ENCODE data around the gene CHSY1. TPM values are rescaled to one million over a fixed set of nuclear protein-coding genes. Genes with fewer than 3 reads are reported as not detected.
"Not testable (repeated sequence)": the region's sequence is repeated elsewhere in the genome, so short reads cannot be mapped to it uniquely, and the experiment has no call there.

CHSY1 gene
- total and polyA plus RNA-seq, 2 donors (not counting 1 experiment from before 2014, with no cell fraction given) = 4.7 to 20.3 TPM

- no peaks in the 10 kb centered on the region for H3K27me3 ChIP-seq (replicated peaks in 1 of 4; ENCODE audit: control extremely low read depth in 1 of 4, control insufficient read depth in 3 of 4, insufficient read depth in 4 of 4, low read length in 3 of 4)
- peaks cover 29 to 30% of the 10 kb centered on the region in 2 donors for H3K4me1 ChIP-seq (ENCODE audit: control insufficient read depth in 2 of 2, insufficient read depth in 2 of 2, low read length in 2 of 2)
- ATAC-seq (ENCODE audit: low read depth) (no peak), DNase-seq (peak; percentile 56)
- H3K79me2 ChIP-seq (ENCODE audit: control insufficient read depth, insufficient read depth, low read length) = peaks cover 65% of the 10 kb centered on the region
- peak overlapping the region; percentile 98 for H3K27ac Mint-ChIP-seq
- H4K20me1 ChIP-seq (ENCODE audit: control insufficient read depth, insufficient read depth, low read length, poor library complexity, severe bottlenecking) = peaks cover 63% of the 10 kb centered on the region
- ChIA-PET CTCF (interaction anchor here (0.7 to 13.9 kb wide), 9 partner anchors 8 to 360 kb away, joined by 3 to 159 read pairs (median 4); partner anchors contain the start of gene TM2D3), POLR2A (interaction anchor here (1.3 kb wide), 1 partner anchor 10 kb away, joined by 3 read pairs; no protein-coding TSS in a partner anchor)
- peak overlapping the region in 4 of 5 experiments; percentile 93 to 96 (median 94) for H3K4me3 ChIP-seq (ENCODE audit: control extremely low read depth in 1 of 5, extremely low read depth in 1 of 5, insufficient read depth in 1 of 5, low read depth in 2 of 5, low read length in 4 of 5)
- peaks cover 9 to 30% of the 10 kb centered on the region in 2 experiments for H3K36me3 ChIP-seq (replicated peaks in 1 of 2; ENCODE audit: control extremely low read depth in 1 of 2, control insufficient read depth in 1 of 2, extremely low read depth in 1 of 2, insufficient read depth in 2 of 2, low read length in 1 of 2)
- WGBS (ENCODE audit: insufficient coverage) = 47% methylated on average over 6 of the region's 10 CpGs
- H3K4me2 ChIP-seq (replicated peaks; ENCODE audit: low read depth, low read length, poor library complexity, severe bottlenecking) = peak overlapping the region; percentile 81
- intact Hi-C loops (cut with micrococcal nuclease) = loop anchor here (5.0 kb wide), 1 partner anchor 371 kb away; no protein-coding TSS in a partner anchor
- peaks cover 54% of the 10 kb centered on the region for H3K4me1 Mint-ChIP-seq
- TF ChIP-seq EZH2 (IDR thresholded peaks at IDR 0.05; ENCODE audit: borderline replicate concordance, insufficient read depth, low read depth, low read length, poor library complexity, severe bottlenecking) = no peak
- no peak for TF ChIP-seq CTCF (IDR thresholded peaks at IDR 0.05)
- peak overlapping the region in 1 of 2 donors; percentile 91 for H3K27ac ChIP-seq (ENCODE audit: low read length in 2 of 2)
- peak overlapping the region; percentile 96 for H3K4me3 Mint-ChIP-seq
- H2AFZ ChIP-seq (ENCODE audit: insufficient read depth, low read depth, low read length, poor library complexity, severe bottlenecking) = no peak overlapping the region
- no peaks in the 10 kb centered on the region for H3K27me3 Mint-ChIP-seq
- no peaks in the 10 kb centered on the region for H3K9me3 Mint-ChIP-seq (ENCODE audit: insufficient read depth)
- H3K9ac ChIP-seq (ENCODE audit: low read length) = peak overlapping the region; percentile 90
- H3K9me3 ChIP-seq (ENCODE audit: control extremely low read depth in 1 of 3, control insufficient read depth in 2 of 3, insufficient read depth in 1 of 3, low read length in 2 of 3) = peaks cover 0 to 4% (median 0%) of the 10 kb centered on the region in 3 donors
Observed at GRCh38 chr15:101293122-101293521, 41.3 kb upstream of the CHSY1 start.

- peaks cover 77% of the 10 kb centered on the region for H4K20me1 ChIP-seq (ENCODE audit: control insufficient read depth, insufficient read depth, low read length, poor library complexity, severe bottlenecking)
- H3K9ac ChIP-seq (ENCODE audit: low read length) = no peak overlapping the region
- no peaks in the 10 kb centered on the region for H3K9me3 ChIP-seq (ENCODE audit: control extremely low read depth in 1 of 3, control insufficient read depth in 2 of 3, insufficient read depth in 1 of 3, low read length in 2 of 3)
- CTCF ChIA-PET = interaction anchor here (1.0 to 3.9 kb wide), 23 partner anchors 8 to 687 kb away, joined by 3 to 75 read pairs (median 6); partner anchors contain the start of genes ASB7 and LINS1
- no peaks in the 10 kb centered on the region for H3K27me3 ChIP-seq (replicated peaks in 1 of 4; ENCODE audit: control extremely low read depth in 1 of 4, control insufficient read depth in 3 of 4, insufficient read depth in 4 of 4, low read length in 3 of 4)
- intact Hi-C loops (cut with micrococcal nuclease) = no loop called here
- no CpG with 5 or more reads among the region's 8 CpGs for WGBS (ENCODE audit: insufficient coverage)
- peak overlapping the region in 1 of 2 donors; percentile 4 for H3K27ac ChIP-seq (ENCODE audit: low read length in 2 of 2)
- no peak overlapping the region for H3K4me3 Mint-ChIP-seq
- peak overlapping the region; percentile 27 for H3K27ac Mint-ChIP-seq
- peak; percentile 80 for TF ChIP-seq CTCF (IDR thresholded peaks at IDR 0.05)
- TF ChIP-seq EZH2 (IDR thresholded peaks at IDR 0.05; ENCODE audit: borderline replicate concordance, insufficient read depth, low read depth, low read length, poor library complexity, severe bottlenecking) = no peak
- DNase-seq (peak; percentile 75), ATAC-seq (ENCODE audit: low read depth) (no peak)
- H3K4me2 ChIP-seq (replicated peaks; ENCODE audit: low read depth, low read length, poor library complexity, severe bottlenecking) = no peak overlapping the region
- H2AFZ ChIP-seq (ENCODE audit: insufficient read depth, low read depth, low read length, poor library complexity, severe bottlenecking) = no peak overlapping the region
- H3K79me2 ChIP-seq (ENCODE audit: control insufficient read depth, insufficient read depth, low read length) = peaks cover 78% of the 10 kb centered on the region
- H3K27me3 Mint-ChIP-seq = no peaks in the 10 kb centered on the region
- peaks cover 39% of the 10 kb centered on the region for H3K4me1 Mint-ChIP-seq
- no peak overlapping the region for H3K4me3 ChIP-seq (ENCODE audit: control extremely low read depth in 1 of 5, extremely low read depth in 1 of 5, insufficient read depth in 1 of 5, low read depth in 2 of 5, low read length in 4 of 5)
- peaks cover 18 to 23% of the 10 kb centered on the region in 2 donors for H3K4me1 ChIP-seq (ENCODE audit: control insufficient read depth in 2 of 2, insufficient read depth in 2 of 2, low read length in 2 of 2)
- no peaks in the 10 kb centered on the region for H3K9me3 Mint-ChIP-seq (ENCODE audit: insufficient read depth)
- H3K36me3 ChIP-seq (replicated peaks in 1 of 2; ENCODE audit: control extremely low read depth in 1 of 2, control insufficient read depth in 1 of 2, extremely low read depth in 1 of 2, insufficient read depth in 2 of 2, low read length in 1 of 2) = peaks cover 11 to 65% of the 10 kb centered on the region in 2 experiments
- POLR2A ChIA-PET = no interaction called here
Observed at GRCh38 chr15:101288905-101289513, 37.2 kb upstream of the CHSY1 start.

GRCh38 chr15:101287342-101287741 is 35.5 kb upstream of the CHSY1 start:
- H3K4me2 ChIP-seq (replicated peaks; ENCODE audit: low read depth, low read length, poor library complexity, severe bottlenecking); H3K27me3 Mint-ChIP-seq; H3K27ac Mint-ChIP-seq; H3K9me3 Mint-ChIP-seq (ENCODE audit: insufficient read depth); ATAC-seq (ENCODE audit: low read depth); H2AFZ ChIP-seq (ENCODE audit: insufficient read depth, low read depth, low read length, poor library complexity, severe bottlenecking); H3K9me3 ChIP-seq (ENCODE audit: control extremely low read depth in 1 of 3, control insufficient read depth in 2 of 3, insufficient read depth in 1 of 3, low read length in 2 of 3); H3K27me3 ChIP-seq (replicated peaks in 1 of 4; ENCODE audit: control extremely low read depth in 1 of 4, control insufficient read depth in 3 of 4, insufficient read depth in 4 of 4, low read length in 3 of 4); H3K9ac ChIP-seq (ENCODE audit: low read length); intact Hi-C loops (cut with micrococcal nuclease); DNase-seq; H3K4me1 ChIP-seq (ENCODE audit: control insufficient read depth in 2 of 2, insufficient read depth in 2 of 2, low read length in 2 of 2); H3K27ac ChIP-seq (ENCODE audit: low read length in 2 of 2); POLR2A ChIA-PET; H3K4me3 ChIP-seq (ENCODE audit: control extremely low read depth in 1 of 5, extremely low read depth in 1 of 5, insufficient read depth in 1 of 5, low read depth in 2 of 5, low read length in 4 of 5); H3K4me3 Mint-ChIP-seq: not testable (repeated sequence)
- WGBS (ENCODE audit: insufficient coverage) = no CpG with 5 or more reads among the region's 6 CpGs
- Histone ChIP-seq H3K79me2 (ENCODE audit: control insufficient read depth, insufficient read depth, low read length) (peaks cover 61% of the 10 kb centered on the region), H3K36me3 (replicated peaks in 1 of 2; ENCODE audit: control extremely low read depth in 1 of 2, control insufficient read depth in 1 of 2, extremely low read depth in 1 of 2, insufficient read depth in 2 of 2, low read length in 1 of 2) (peaks cover 13 to 77% of the 10 kb centered on the region in 2 experiments), H4K20me1 (ENCODE audit: control insufficient read depth, insufficient read depth, low read length, poor library complexity, severe bottlenecking) (peaks cover 61% of the 10 kb centered on the region)
- CTCF ChIA-PET = interaction anchor here (0.6 to 3.9 kb wide), 10 partner anchors 9 to 436 kb away, joined by 3 to 75 read pairs (median 6); no protein-coding TSS in a partner anchor
- H3K4me1 Mint-ChIP-seq = peaks cover 28% of the 10 kb centered on the region
